GM12801 (cell line): ENCODE data around the gene AAK1.

ENCODE experiments used
- CTCF ChIP-seq: IDR thresholded peaks from one replicate; pipeline ENCODE4 v1.5.1; 2011; ENCODE audit warnings: control low read depth; ENCODE audit not compliant: insufficient read length; ENCODE audit errors: extremely low read depth

The AAK1 gene

DNA sequence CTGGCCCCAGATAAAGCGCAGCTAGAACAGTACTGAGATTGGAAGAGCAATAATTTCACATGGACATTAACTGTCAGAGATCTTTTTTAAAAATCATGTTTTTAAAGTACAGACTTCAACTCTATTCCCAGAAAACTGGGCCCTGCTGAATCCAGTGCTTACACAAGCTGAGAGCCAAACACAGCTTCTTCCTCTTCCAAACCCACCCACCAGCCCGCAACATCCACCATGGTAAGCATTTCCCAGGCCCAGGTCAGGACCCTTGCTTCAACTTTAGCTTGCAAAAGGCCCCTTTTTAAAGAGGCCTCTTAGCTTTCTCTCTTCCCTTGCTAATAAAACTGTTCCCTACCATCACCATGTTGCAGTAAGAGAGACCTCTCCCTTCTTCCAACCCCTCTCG lies 2.1 kb downstream of the AAK1 start:
- TF ChIP-seq CTCF: no peak

GRCh38 chr2:69639266-69639665 lies 4.3 kb downstream of the AAK1 start:
- TF ChIP-seq CTCF: no peak

- TF ChIP-seq CTCF: no peak
Observed at GRCh38 chr2:69638630-69639029, 4.9 kb downstream of the AAK1 start.

GRCh38 chr2:69637923-69638322 lies 5.6 kb downstream of the AAK1 start:
- no peak for TF ChIP-seq CTCF

DNA sequence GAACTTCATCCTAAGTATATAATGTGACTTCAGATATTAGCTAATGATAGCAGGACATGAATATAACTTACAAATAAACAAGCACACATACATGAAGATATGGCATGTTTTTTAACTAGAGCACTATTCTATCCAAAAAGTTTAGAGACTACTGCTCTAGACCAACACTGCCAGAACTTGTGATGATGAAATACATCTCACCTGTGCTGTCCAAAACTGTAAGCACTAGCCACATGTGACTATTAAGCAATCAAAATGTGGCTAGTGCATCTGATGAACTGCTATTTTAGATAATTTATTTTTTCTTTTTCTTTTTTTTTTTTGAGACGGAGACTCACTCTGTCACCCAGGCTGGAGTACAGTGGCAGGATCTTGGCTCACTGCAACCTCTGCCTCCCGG lies 7.1 kb downstream of the AAK1 start:
- no peak for TF ChIP-seq CTCF

- no peak for TF ChIP-seq CTCF
Observed at GRCh38 chr2:69635432-69635831, 8.1 kb downstream of the AAK1 start.

GRCh38 chr2:69634196-69634821 lies 9.2 kb downstream of the AAK1 start:
- no peak for TF ChIP-seq CTCF
